Measurements from ENCODE around the gene CXCL17. TPM values are rescaled to one million over a fixed set of nuclear protein-coding genes. Genes with fewer than 3 reads are reported as not detected.

The CXCL17 gene
- total and polyA plus RNA-seq, 2 donors (not counting 1 experiment from before 2014, with no cell fraction given): not detected

- H3K4me3 ChIP-seq (ENCODE audit: control extremely low read depth in 1 of 5, extremely low read depth in 1 of 5, insufficient read depth in 1 of 5, low read depth in 2 of 5, low read length in 4 of 5): no peak overlapping the region
- no peak overlapping the region for H3K4me3 Mint-ChIP-seq
- no peak overlapping the region for H2AFZ ChIP-seq (ENCODE audit: insufficient read depth, low read depth, low read length, poor library complexity, severe bottlenecking)
- H3K27ac Mint-ChIP-seq: no peak overlapping the region
- WGBS (ENCODE audit: insufficient coverage): 97% methylated on average over 6 of the region's 7 CpGs
- TF ChIP-seq EZH2 (IDR thresholded peaks at IDR 0.05; ENCODE audit: borderline replicate concordance, insufficient read depth, low read depth, low read length, poor library complexity, severe bottlenecking) (no peak), CTCF (IDR thresholded peaks at IDR 0.05) (no peak)
- H3K27me3 Mint-ChIP-seq: no peaks in the 10 kb centered on the region
- no peak overlapping the region for H3K27ac ChIP-seq (ENCODE audit: low read length in 2 of 2)
- CTCF ChIA-PET: interaction anchor here (0.8 to 11.9 kb wide), 4 partner anchors 22 to 55 kb away, joined by 3 to 169 read pairs (median 6); partner anchors contain the start of gene CEACAM1
- H3K36me3 ChIP-seq (replicated peaks in 1 of 2; ENCODE audit: control extremely low read depth in 1 of 2, control insufficient read depth in 1 of 2, extremely low read depth in 1 of 2, insufficient read depth in 2 of 2, low read length in 1 of 2): no peaks in the 10 kb centered on the region
- POLR2A ChIA-PET: no interaction called here
- intact Hi-C loops (cut with micrococcal nuclease): no loop called here
- H3K4me1 Mint-ChIP-seq: peaks cover 12% of the 10 kb centered on the region
- H3K79me2 ChIP-seq (ENCODE audit: control insufficient read depth, insufficient read depth, low read length): no peaks in the 10 kb centered on the region
- H3K9me3 Mint-ChIP-seq (ENCODE audit: insufficient read depth): no peaks in the 10 kb centered on the region
- DNase-seq (no peak), ATAC-seq (ENCODE audit: low read depth) (no peak)
- H3K9ac ChIP-seq (ENCODE audit: low read length): no peak overlapping the region
- no peaks in the 10 kb centered on the region for H3K27me3 ChIP-seq (replicated peaks in 1 of 4; ENCODE audit: control extremely low read depth in 1 of 4, control insufficient read depth in 3 of 4, insufficient read depth in 4 of 4, low read length in 3 of 4)
- no peak overlapping the region for H3K4me2 ChIP-seq (replicated peaks; ENCODE audit: low read depth, low read length, poor library complexity, severe bottlenecking)
- peaks cover 7 to 12% of the 10 kb centered on the region in 2 donors for H3K4me1 ChIP-seq (ENCODE audit: control insufficient read depth in 2 of 2, insufficient read depth in 2 of 2, low read length in 2 of 2)
- H3K9me3 ChIP-seq (ENCODE audit: control extremely low read depth in 1 of 3, control insufficient read depth in 2 of 3, insufficient read depth in 1 of 3, low read length in 2 of 3): no peaks in the 10 kb centered on the region
- no peaks in the 10 kb centered on the region for H4K20me1 ChIP-seq (ENCODE audit: control insufficient read depth, insufficient read depth, low read length, poor library complexity, severe bottlenecking)
These were observed 29.8 kb upstream of the CXCL17 start for GRCh38 chr19:42472402-42473147.

DNA sequence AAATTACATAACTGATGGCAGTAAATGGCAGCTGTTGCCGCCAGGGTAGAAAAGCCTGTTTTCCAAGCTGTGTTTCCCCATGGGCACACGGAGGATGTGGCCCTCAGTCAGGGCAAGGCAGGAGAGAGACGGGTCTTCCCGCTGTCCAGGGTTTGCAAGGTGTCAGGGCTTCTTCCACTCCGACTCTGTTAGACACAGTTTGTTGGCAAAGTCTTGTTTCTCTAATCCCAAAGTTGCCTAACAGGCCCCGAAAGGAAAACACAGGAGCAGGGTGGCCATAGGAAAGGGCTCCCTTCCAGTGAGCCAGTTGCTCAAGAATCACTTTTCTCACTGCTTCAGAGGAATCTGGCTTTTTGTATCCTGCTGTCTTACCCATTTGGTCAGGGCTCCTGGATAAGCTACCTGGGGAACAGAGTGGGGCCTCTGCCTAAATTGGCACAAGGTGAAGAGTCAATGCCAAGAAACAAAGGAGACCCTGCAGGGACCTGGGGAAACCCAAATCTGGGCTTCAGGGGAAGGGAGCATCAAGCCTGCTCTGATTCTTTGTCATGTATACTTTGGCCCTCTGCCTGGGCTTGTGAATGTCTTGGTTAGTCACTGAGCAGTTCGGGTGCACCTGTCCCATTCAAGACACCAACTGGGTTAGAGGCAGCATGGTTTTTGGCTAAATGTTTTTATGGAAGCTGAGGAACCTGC is 29.0 kb upstream of the CXCL17 start:
- H3K4me3 Mint-ChIP-seq: no peak overlapping the region
- peaks cover 16 to 21% of the 10 kb centered on the region in 2 donors for H3K4me1 ChIP-seq (ENCODE audit: control insufficient read depth in 2 of 2, insufficient read depth in 2 of 2, low read length in 2 of 2)
- no peak overlapping the region for H3K27ac Mint-ChIP-seq
- ATAC-seq (ENCODE audit: low read depth) (no peak), DNase-seq (no peak)
- WGBS (ENCODE audit: insufficient coverage): 96% methylated on average over 7 of the region's 7 CpGs
- H3K36me3 ChIP-seq (replicated peaks in 1 of 2; ENCODE audit: control extremely low read depth in 1 of 2, control insufficient read depth in 1 of 2, extremely low read depth in 1 of 2, insufficient read depth in 2 of 2, low read length in 1 of 2): no peaks in the 10 kb centered on the region
- CTCF ChIA-PET: interaction anchor here (1.7 to 11.9 kb wide), 3 partner anchors 22 to 55 kb away, joined by 7 to 169 read pairs (median 11); partner anchors contain the start of gene CEACAM1
- H2AFZ ChIP-seq (ENCODE audit: insufficient read depth, low read depth, low read length, poor library complexity, severe bottlenecking): no peak overlapping the region
- H3K27me3 ChIP-seq (replicated peaks in 1 of 4; ENCODE audit: control extremely low read depth in 1 of 4, control insufficient read depth in 3 of 4, insufficient read depth in 4 of 4, low read length in 3 of 4): no peaks in the 10 kb centered on the region
- H3K27ac ChIP-seq (ENCODE audit: low read length in 2 of 2): no peak overlapping the region
- no peaks in the 10 kb centered on the region for H3K79me2 ChIP-seq (ENCODE audit: control insufficient read depth, insufficient read depth, low read length)
- no peak overlapping the region for H3K4me2 ChIP-seq (replicated peaks; ENCODE audit: low read depth, low read length, poor library complexity, severe bottlenecking)
- no peaks in the 10 kb centered on the region for H3K9me3 ChIP-seq (ENCODE audit: control extremely low read depth in 1 of 3, control insufficient read depth in 2 of 3, insufficient read depth in 1 of 3, low read length in 2 of 3)
- H3K9ac ChIP-seq (ENCODE audit: low read length): no peak overlapping the region
- H3K4me1 Mint-ChIP-seq: peaks cover 19% of the 10 kb centered on the region
- no peaks in the 10 kb centered on the region for H3K27me3 Mint-ChIP-seq
- H3K9me3 Mint-ChIP-seq (ENCODE audit: insufficient read depth): no peaks in the 10 kb centered on the region
- POLR2A ChIA-PET: no interaction called here
- no peaks in the 10 kb centered on the region for H4K20me1 ChIP-seq (ENCODE audit: control insufficient read depth, insufficient read depth, low read length, poor library complexity, severe bottlenecking)
- TF ChIP-seq EZH2 (IDR thresholded peaks at IDR 0.05; ENCODE audit: borderline replicate concordance, insufficient read depth, low read depth, low read length, poor library complexity, severe bottlenecking) (no peak), CTCF (IDR thresholded peaks at IDR 0.05) (no peak)
- H3K4me3 ChIP-seq (ENCODE audit: control extremely low read depth in 1 of 5, extremely low read depth in 1 of 5, insufficient read depth in 1 of 5, low read depth in 2 of 5, low read length in 4 of 5): no peak overlapping the region
- intact Hi-C loops (cut with micrococcal nuclease): no loop called here
